Spleen (tissue), 11 donors: ENCODE measurements around the gene SPAG17. TPM values are rescaled to one million over a fixed set of nuclear protein-coding genes. Genes with fewer than 3 reads are reported as not detected.

ENCODE experiments used
- DNase-seq: peaks from one replicate; pipeline ENCODE4 v3.0.0-alpha.2; 2020
- H3K27ac ChIP-seq, 8 donors: fragments of 200-600 bp; sonication (generic) in 7 of 8; 1 replicate in 4 of 8; 2 replicates in 4 of 8; pipeline versions ENCODE4 v1.5.0 to v1.8.0; 2016 to 2021; ENCODE audit warnings: inconsistent platforms in 4 of 8, mild to moderate bottlenecking in 4 of 8, moderate library complexity in 1 of 8
- H3K27me3 ChIP-seq, 7 donors: fragments of 200-600 bp; sonication (generic) in 6 of 7; replicated peaks in 1 of 7; 1 replicate in 4 of 7; 2 replicates in 3 of 7; pipeline versions ENCODE4 v1.5.0 to v1.8.0; 2016 to 2021; ENCODE audit warnings: inconsistent platforms in 3 of 7, mild to moderate bottlenecking in 1 of 7
- H3K36me3 ChIP-seq, 6 donors: fragments of 200-600 bp; sonication (generic) in 5 of 6; 1 replicate in 4 of 6; 2 replicates in 2 of 6; pipeline versions ENCODE4 v1.5.0 to v1.8.0; 2016 to 2021; ENCODE audit warnings: inconsistent platforms in 2 of 6
- H3K4me1 ChIP-seq, 6 donors: fragments of 200-600 bp; sonication (generic) in 5 of 6; 1 replicate in 3 of 6; 2 replicates in 3 of 6; pipeline versions ENCODE4 v1.5.0 to v1.8.0; 2016 to 2021; ENCODE audit warnings: inconsistent platforms in 3 of 6
- H3K4me3 ChIP-seq, 8 donors: fragments of 200-600 bp; sonication (generic) in 7 of 8; 1 replicate in 4 of 8; 2 replicates in 4 of 8; pipeline versions ENCODE4 v1.5.0 to v1.8.0; 2016 to 2021; ENCODE audit warnings: inconsistent platforms in 4 of 8, mild to moderate bottlenecking in 4 of 8, moderate library complexity in 2 of 8
- H3K9me3 ChIP-seq, 8 donors: fragments of 200-600 bp; sonication (generic) in 7 of 8; 1 replicate in 4 of 8; 2 replicates in 4 of 8; pipeline versions ENCODE4 v1.5.0 to v1.8.0; 2016 to 2021; ENCODE audit warnings: inconsistent platforms in 4 of 8
- CTCF ChIP-seq, 11 experiments: fragments of 200-600 bp in 7 of 11; fragments of 450-650 bp in 4 of 11; sonication (generic) in 4 of 11; IDR thresholded peaks in 8 of 11; conservative IDR thresholded peaks in 3 of 11; 1 replicate in 7 of 11; 2 replicates in 4 of 11; pipeline versions ENCODE4 v1.4.0 to v1.8.0; 2016 to 2021; ENCODE audit warnings: antibody characterized with exemption in 11 of 11, inconsistent platforms in 4 of 11, mild to moderate bottlenecking in 1 of 11
- POLR2A ChIP-seq, 3 donors: fragments of 450-650 bp; IDR thresholded peaks; one replicate each; pipeline ENCODE4 v1.5.1; 2017; ENCODE audit warnings: antibody characterized with exemption in 3 of 3, mild to moderate bottlenecking in 1 of 3
- POLR2AphosphoS5 ChIP-seq, 3 donors: sonication (generic); formaldehyde crosslinking; IDR thresholded peaks; one replicate each; pipeline ENCODE4 v1.5.1; 2017; ENCODE audit warnings: antibody characterized with exemption in 3 of 3
- WGBS, 5 donors: extraction: QIAGEN DNeasy Blood & Tissue Kit in 3 of 5; methylation state at CpG; one replicate each; pipeline versions ENCODE4 v1.1.5 to v1.1.7; 2013 to 2018; 5-methylcytosine and 5-hydroxymethylcytosine counted together
- intact Hi-C: fragments of 100-400 bp; cut with DNase I; formaldehyde crosslinking; loops from one replicate; pipeline ENCODE4 v1.15.0; 2023; ENCODE audit warnings: low total_unique reads
- polyA plus RNA-seq, 3 donors: library from polyadenylated mRNA; stranded (reverse); fragments of 200-250 nt; gene quantifications; one replicate each; pipeline ENCODE4 v1.2.1, GENCODE V29; 2013
- total RNA-seq, 7 donors: library from RNA; depleted of rRNA in 3 of 7; stranded (reverse); fragments of >200 nt in 3 of 7; fragmentation: NEBNext Ultra II Directional in 4 of 7; extraction: Animal tissue kit (Norgen Biotek cat#: 25700) in 4 of 7; gene quantifications; one replicate each; pipeline versions ENCODE4 v1.1.0 to v1.2.1, GENCODE V29; 2016 to 2021
- donor health status: healthy with polysubstance abuse.
- donor health status: DM: no; HTN: no; CAD: no; lungs with moderate emphysema.
- donor health status: DM: no; HTN: no; CAD: no.
- donor health status: Bipolar disorder and iron deficiency.
- donor health status: healthy.
- donor health status: DM: no; HTN: no; CAD: no.
- donor health status: DM: yes; HTN: yes; CAD: no.

SPAG17 gene
- total and polyA plus RNA-seq, 10 donors: under 0.01 to 0.91 (median 0.28) TPM; not detected in 5

- WGBS, 5 donors: 56 to 67% (median 62%) methylated on average over 4 of the region's 4 CpGs
- Histone ChIP-seq H3K9me3 (no peaks in the 10 kb centered on the region), H3K27ac (no peak overlapping the region), H3K27me3 (no peaks in the 10 kb centered on the region), H3K4me1 (no peaks in the 10 kb centered on the region), H3K4me3 (no peak overlapping the region), H3K36me3 (peaks cover 0 to 14% (median 6%) of the 10 kb centered on the region in 6 donors)
- no peak for TF ChIP-seq POLR2AphosphoS5 (IDR thresholded peaks at IDR 0.05)
- TF ChIP-seq CTCF (IDR thresholded peaks at IDR 0.05 in 8 of 11, conservative IDR thresholded peaks at IDR 0.05 in 3 of 11): no peak
- no peak for TF ChIP-seq POLR2A (IDR thresholded peaks at IDR 0.05)
- DNase-seq: no peak
- intact Hi-C loops: no loop called here
These were observed 217.6 kb downstream of the SPAG17 start for GRCh38 chr1:117967477-117967876.

- Histone ChIP-seq H3K4me3 (no peak overlapping the region), H3K27ac (no peak overlapping the region), H3K27me3 (no peaks in the 10 kb centered on the region), H3K4me1 (no peaks in the 10 kb centered on the region), H3K9me3 (no peaks in the 10 kb centered on the region), H3K36me3 (peaks cover 0 to 44% (median 20%) of the 10 kb centered on the region in 6 donors)
- 91 to 96% (median 95%) methylated on average over 3 of the region's 3 CpGs for WGBS, 5 donors
- DNase-seq: no peak
- TF ChIP-seq CTCF (IDR thresholded peaks at IDR 0.05 in 8 of 11, conservative IDR thresholded peaks at IDR 0.05 in 3 of 11): no peak
- TF ChIP-seq POLR2A (IDR thresholded peaks at IDR 0.05): no peak
- no peak for TF ChIP-seq POLR2AphosphoS5 (IDR thresholded peaks at IDR 0.05)
- intact Hi-C loops: no loop called here
These were observed 220.6 kb downstream of the SPAG17 start for GRCh38 chr1:117964290-117965038.

- H3K36me3 ChIP-seq: peaks cover 0 to 89% (median 67%) of the 10 kb centered on the region in 6 donors
- 75 to 85% (median 81%) methylated on average over 3 of the region's 3 CpGs for WGBS, 5 donors
- H3K4me1 ChIP-seq: no peaks in the 10 kb centered on the region
- intact Hi-C loops: no loop called here
- no peaks in the 10 kb centered on the region for H3K9me3 ChIP-seq
- H3K27ac ChIP-seq: no peak overlapping the region
- no peaks in the 10 kb centered on the region for H3K27me3 ChIP-seq
- TF ChIP-seq POLR2A (IDR thresholded peaks at IDR 0.05) (no peak), POLR2AphosphoS5 (IDR thresholded peaks at IDR 0.05) (no peak), CTCF (IDR thresholded peaks at IDR 0.05 in 8 of 11, conservative IDR thresholded peaks at IDR 0.05 in 3 of 11) (no peak)
- DNase-seq: no peak
- H3K4me3 ChIP-seq: no peak overlapping the region
These were observed 225.7 kb downstream of the SPAG17 start for GRCh38 chr1:117959364-117959763.

GRCh38 chr1:117952386-117952785, 232.6 kb downstream of the SPAG17 start:
- Histone ChIP-seq H3K27me3 (no peaks in the 10 kb centered on the region), H3K27ac (no peak overlapping the region), H3K9me3 (no peaks in the 10 kb centered on the region), H3K36me3 (peaks cover 4 to 100% (median 92%) of the 10 kb centered on the region in 6 donors), H3K4me1 (no peaks in the 10 kb centered on the region), H3K4me3 (no peak overlapping the region)
- no peak for DNase-seq
- WGBS, 5 donors: 88 to 100% (median 90%) methylated on average over 1 of the region's 1 CpG
- intact Hi-C loops: no loop called here
- TF ChIP-seq POLR2AphosphoS5 (IDR thresholded peaks at IDR 0.05) (no peak), POLR2A (IDR thresholded peaks at IDR 0.05) (no peak), CTCF (IDR thresholded peaks at IDR 0.05 in 8 of 11, conservative IDR thresholded peaks at IDR 0.05 in 3 of 11) (no peak)
